ENCODE data around the gene FBXL19.
A peak's percentile ranks its signal among the peaks of the same experiment; 100 is the strongest.
"Not testable (repeated sequence)": the region's sequence is repeated elsewhere in the genome, so short reads cannot be mapped to it uniquely, and the experiment has no call there.

Gene FBXL19

DNA sequence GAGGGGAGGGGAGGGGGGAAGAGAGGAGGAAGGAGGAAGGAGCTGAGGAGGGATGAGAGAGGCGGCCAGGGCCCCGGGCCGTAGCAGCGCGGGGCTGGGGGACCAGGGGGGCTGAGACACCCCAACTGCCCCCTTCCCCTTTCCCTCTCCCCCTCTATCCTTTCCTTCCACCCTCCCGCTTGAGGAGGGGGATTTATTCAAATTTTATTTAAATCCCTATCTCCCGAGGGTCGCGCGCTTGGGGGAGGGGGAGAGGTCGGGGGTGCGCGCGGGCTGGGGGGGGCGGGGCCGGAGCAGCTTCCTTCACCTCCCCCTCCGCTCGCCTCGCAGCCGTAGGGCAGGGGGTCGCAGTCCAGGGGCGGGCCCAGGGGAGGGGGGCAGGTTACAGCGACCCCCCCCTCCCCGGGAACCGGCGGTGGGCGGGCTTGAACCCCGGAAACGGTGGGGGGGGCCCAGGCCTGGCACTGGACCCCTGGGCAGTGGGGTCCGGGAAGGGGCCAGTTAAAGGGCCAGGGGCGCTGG is at the start of gene FBXL19:
TSS of gene FBXL19 (plus strand) at position 19 of the 522 bp plus-strand sequence. CDS start 2,183 bp downstream, outside the sequence.
- no peak for DNase-seq

DNA sequence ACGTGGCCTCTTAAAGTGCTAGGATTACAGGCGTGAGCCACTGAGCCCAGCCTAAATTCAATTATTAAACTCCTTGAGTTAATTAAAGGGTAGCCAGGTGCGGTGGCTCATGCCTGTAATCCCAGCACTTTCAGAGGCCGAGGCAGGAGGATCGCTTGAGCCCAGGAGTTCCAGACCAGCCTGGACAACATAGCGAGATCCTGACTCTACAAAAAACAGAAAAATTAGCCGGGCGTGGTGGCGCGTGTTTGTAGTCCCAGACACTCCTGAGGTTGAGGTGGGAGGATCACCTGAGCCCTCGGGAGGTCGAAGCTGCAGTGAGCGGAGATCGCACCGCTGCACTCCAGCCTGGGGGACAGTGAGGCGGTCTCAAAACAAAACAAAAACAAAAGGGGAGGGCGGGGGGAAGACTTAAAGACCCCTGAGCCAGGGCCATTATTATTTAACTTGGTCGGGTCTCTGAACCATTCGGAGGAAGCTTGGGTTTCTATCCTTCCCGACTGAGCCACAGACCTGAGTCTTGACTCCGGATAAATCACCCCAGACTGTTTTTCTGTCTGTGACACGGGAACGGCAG is 49.0 kb upstream of the FBXL19 start:
- no peak for DNase-seq

GRCh38 chr16:30874821-30875717 is 48.3 kb upstream of the FBXL19 start:
- peak; percentile 35 to 92 (median 81) for DNase-seq

DNA sequence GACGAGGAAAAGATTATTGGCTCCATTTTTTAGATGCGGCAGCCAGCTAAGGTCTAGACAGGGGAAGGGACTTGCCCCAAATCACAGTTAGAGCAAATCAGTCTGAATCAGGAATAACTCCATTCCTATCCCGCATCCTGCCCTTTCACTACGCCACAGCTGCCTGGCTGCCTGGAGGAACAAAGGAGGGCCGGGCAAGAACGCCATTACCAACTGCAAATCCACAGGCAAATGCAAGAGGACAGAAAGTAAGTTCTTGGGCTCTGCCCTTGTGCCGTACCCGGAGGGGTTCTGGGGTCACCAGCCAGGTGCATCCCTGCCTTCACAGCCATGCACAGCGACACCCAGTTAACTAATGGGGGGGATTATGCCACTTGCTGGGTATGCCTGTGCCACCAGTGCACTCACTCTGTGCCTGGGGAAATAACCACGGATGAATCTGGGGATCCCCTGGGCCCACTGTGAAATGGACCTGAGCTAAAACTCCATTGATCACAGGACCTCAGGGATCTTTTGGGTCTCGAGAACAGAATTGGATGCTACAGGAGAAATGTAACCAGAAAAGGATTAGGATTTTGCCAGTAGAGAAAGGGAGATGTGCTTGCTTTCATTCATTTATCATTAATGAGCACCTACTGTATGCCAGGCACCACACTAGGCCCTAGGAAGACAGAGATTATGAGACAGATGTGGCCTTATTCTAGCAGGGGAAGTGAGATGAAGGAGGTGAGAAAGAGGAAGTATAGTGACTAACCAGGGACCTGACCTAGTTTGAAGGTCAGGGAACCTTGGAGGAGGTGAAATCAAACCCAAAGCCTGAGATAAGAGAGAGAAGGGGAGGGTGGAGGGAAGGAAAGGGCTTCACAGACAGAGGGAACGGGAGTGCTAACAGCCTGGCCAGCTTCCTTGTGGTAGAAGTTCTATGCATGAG is 47.2 kb upstream of the FBXL19 start:
- DNase-seq = peak in 8 of 14 donors; percentile 6 to 44 (median 29)

DNA sequence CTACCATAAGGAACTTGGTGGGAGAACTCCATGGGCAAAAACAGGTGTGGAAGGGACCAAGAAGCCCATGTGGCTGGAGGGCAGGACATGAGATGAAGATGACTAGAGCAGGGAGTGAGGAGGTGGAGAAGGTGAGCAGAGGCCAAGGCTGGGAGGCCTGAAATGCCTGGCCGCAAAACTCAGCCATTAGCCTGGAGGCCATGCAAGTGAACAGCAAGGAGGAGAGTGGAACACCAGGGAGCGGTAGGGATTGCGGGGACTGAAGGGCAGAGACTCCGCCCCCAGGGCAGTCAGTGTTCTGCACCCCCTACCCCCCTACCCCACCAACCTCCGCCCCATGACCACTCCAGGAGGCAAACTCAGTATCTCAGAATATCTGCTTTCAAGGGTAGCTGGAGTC is 46.5 kb upstream of the FBXL19 start:
- no peak for DNase-seq

GRCh38 chr16:30882429-30883310 is 40.7 kb upstream of the FBXL19 start:
- no peak for DNase-seq

- no peak for DNase-seq
Measured at GRCh38 chr16:30884760-30885159, 38.6 kb upstream of the FBXL19 start.

DNA sequence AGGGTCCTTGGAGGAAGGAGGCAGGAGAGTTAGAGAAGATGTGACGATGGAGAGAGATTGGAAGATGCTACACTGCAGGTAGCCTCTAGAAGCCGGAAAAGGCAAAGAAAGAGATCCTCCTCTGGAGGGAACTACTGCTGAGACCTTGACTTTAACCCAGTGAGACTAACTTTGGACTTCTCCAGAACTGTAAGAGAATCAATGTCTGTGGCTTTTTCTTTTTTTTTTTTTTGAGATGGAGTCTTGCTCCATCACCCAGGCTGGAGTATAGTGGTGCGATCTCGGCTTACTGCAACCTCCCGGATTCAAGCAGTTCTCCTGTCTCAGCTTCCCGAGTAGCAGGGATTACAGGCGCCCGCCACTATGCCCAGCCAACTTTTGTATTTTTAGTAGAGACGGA is 38.2 kb upstream of the FBXL19 start:
- DNase-seq = no peak

GRCh38 chr16:30886145-30886544 is 37.2 kb upstream of the FBXL19 start:
- DNase-seq = no peak

DNA sequence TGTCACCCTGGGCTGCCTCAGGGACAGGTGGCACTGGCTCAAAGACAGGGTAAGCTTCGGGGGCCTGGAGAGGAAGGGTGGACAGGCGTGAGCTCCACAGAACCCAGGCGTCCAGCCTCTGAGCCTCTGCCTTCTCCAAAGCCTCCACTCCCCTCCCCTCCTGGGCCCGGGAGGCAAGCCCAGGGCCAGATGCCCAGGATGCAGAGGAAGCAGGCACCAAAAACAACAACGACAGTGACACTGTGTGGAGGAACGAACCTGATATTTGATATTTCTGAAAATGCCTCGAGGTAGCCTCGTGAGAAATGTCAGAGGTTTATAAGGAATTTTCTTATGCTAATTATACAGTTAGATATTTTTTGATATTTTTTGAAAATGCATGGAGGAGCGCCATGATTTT is 35.4 kb upstream of the FBXL19 start:
- peak in 1 of 14 donors; percentile 24 for DNase-seq

DNA sequence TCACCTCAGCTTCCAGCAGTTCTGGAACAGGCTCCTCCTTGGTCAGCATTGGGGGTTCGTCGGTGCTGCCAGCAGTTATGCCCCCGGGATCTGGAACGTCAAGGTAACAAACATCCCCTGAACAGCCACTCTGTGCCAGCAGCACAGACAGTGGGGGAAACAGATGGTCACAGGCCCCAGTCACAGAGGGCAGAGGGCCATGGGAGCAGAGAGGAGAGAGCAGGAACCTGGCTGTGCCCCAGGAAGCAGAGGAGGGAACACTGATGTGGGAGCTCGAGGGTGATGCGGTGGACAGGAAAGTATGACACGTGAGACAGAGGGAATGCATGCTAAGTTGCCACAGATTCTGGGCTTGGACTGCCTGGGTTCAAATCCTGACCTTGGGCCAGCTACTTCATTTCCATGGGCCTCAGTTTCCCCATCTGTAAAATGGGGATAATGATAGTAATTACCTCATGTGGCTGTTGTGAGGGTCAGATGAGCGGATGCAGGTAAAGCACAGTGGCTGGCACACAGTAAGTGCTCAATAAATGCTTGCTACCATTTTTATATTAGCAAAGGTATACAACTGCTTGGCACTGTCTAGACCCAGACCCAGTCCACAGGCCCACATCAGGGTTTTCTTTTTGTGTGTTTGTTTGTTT is 34.4 kb upstream of the FBXL19 start:
- no peak for DNase-seq

DNA sequence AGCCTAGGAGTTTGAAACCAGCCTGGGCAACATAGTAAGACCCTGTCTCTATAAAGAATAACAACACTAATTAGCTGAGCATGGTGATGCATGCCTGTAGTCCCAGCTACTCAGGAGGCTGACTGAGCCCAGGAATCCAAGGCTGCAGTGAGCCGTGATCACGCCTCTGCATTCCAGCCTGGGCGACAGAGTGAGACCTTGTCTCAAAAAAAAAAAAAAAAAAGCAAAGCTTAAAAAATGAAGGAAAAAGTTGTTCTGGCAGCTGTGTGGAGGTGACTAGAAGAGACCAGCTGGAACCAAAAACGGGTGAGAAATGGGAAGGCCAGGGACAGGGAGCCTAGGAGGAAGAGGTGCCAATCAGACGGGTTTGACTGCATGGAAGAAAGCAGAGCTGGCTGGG is 33.7 kb upstream of the FBXL19 start:
- DNase-seq = no peak

DNA sequence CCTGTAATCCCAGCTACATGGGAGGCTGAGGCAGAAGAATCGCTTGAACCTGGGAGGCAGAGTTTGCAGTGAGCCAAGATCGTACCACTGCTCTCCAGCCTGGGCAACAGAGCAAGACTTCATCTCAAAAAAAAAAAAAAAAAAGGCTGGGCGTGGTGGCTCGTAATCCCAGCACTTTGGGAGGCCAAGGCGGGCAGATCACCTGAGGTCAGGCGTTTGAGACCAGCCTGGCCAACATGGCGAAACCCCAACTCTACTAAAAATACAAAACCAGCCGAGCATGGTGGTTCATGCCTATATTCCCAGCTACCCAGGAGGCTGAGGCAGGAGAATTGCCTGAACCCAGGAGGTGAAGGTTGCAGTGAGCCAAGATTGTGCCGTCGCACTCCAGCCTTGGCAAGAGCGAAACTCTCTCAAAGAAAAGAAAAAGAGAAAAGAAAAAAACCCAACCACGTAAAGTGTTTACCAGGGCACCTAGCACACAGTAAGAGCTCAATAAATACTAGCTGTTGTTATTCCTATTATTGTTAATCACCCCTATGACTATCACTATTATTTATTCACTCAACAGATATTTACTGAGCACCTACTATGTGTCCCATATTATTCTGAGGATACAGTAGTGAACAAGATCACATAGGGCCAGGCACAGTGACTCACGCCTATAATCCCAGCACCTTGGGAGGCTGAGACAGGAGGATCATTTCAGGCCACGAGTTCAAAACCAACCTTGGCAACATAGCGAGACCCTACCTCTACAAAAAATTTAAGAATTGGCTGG is 32.1 kb upstream of the FBXL19 start:
- DNase-seq = not testable (repeated sequence)

DNA sequence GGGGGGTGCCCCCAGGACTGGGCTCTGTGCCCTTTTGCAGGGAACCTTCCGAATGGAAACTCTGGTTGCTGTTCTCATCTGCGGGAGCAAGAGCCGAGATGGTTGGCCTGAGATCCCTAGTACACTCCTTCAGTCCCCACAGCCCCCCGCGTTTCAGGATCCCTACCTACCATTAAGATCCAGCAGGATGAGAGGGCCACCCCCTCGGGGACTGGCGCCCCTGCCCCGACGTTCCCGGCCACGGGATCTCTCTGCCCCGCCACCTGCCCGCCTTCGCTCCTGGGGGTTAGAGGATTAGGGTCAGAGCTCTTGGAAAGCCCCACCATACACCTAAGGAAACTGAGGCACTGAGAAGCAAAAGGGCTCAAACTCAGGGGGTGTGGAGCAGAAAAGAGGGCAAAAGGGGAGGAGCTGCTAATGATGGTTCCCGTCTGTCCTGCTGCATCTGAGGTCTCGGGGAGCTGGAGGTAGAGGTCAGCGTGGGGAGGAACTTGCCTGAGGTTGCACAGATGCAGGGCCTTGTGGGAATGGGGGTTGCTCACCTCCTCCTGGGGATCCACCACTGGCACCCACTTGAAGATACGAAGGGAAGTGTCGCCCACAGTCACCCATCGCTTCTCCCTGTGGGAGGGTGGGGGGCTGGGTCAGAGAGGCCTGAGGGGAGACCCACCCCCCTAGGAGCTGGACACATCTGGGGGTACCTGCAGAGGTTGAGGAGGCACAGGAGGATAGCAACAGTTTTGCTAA is 30.5 kb upstream of the FBXL19 start:
- no peak for DNase-seq

- peak in 1 of 14 donors; percentile 40 for DNase-seq
Measured at GRCh38 chr16:30893417-30893743, 30.0 kb upstream of the FBXL19 start.

GRCh38 chr16:30893744-30894539 is 29.4 kb upstream of the FBXL19 start, which contains the start of gene BCL7C:
Gene BCL7C, minus strand, starts transcription at chr16:30894077. Its CDS starts 133 bp downstream, at chr16:30893944.
- DNase-seq = peak; percentile 15 to 89 (median 68)

GRCh38 chr16:30894540-30895368 is 28.6 kb upstream of the FBXL19 start:
- DNase-seq = no peak

Data from C1 segment of cervical spinal cord (tissue), 14 donors.